Lung (tissue), 16 donors: ENCODE data around the gene HECTD1. TPM values are rescaled to one million over a fixed set of nuclear protein-coding genes. Genes with fewer than 3 reads are reported as not detected.
A peak's percentile ranks its signal among the peaks of the same experiment; 100 is the strongest.
"Not testable (repeated sequence)": the region's sequence is repeated elsewhere in the genome, so short reads cannot be mapped to it uniquely, and the experiment has no call there.

ENCODE experiments used
- ATAC-seq: fragments of 200-7000 bp; cut with Tn5 transposase; one replicate; pipeline ENCODE4 v1.9.1; 2020; ENCODE audit warnings: moderate number of reproducible peaks; ENCODE audit not compliant: insufficient read depth, low FRiP score
- DNase-seq, 3 donors: peaks; one replicate each; pipeline ENCODE4 v3.0.0-alpha.2; 2013 to 2017
- H3K27ac ChIP-seq, 2 donors: one replicate each; pipeline ENCODE4 v1.5.1; 2013; ENCODE audit warnings: mild to moderate bottlenecking in 2 of 2, moderate library complexity in 2 of 2, control low read depth in 1 of 2, inconsistent platforms in 1 of 2, low read depth in 1 of 2, low read length in 1 of 2
- H3K27me3 ChIP-seq, 3 donors: one replicate each; pipeline ENCODE4 v1.5.1; 2013; ENCODE audit warnings: low read length in 2 of 3; ENCODE audit not compliant: control insufficient read depth in 3 of 3, insufficient read depth in 3 of 3
- H3K36me3 ChIP-seq, 4 donors: one replicate each; pipeline ENCODE4 v1.5.1; 2013; ENCODE audit warnings: low read length in 4 of 4, mild to moderate bottlenecking in 1 of 4, moderate library complexity in 1 of 4; ENCODE audit not compliant: control insufficient read depth in 4 of 4, insufficient read depth in 4 of 4
- H3K4me1 ChIP-seq, 5 donors: one replicate each; pipeline ENCODE4 v1.5.1; 2013; ENCODE audit warnings: low read length in 5 of 5, mild to moderate bottlenecking in 2 of 5, moderate library complexity in 1 of 5; ENCODE audit not compliant: control insufficient read depth in 5 of 5, insufficient read depth in 5 of 5
- H3K4me3 ChIP-seq: one replicate; pipeline ENCODE4 v1.5.1; 2013; ENCODE audit warnings: mild to moderate bottlenecking, control low read depth, moderate library complexity
- H3K9ac ChIP-seq, 2 donors: one replicate each; pipeline ENCODE4 v1.5.1; 2013; ENCODE audit warnings: low read length in 2 of 2, control low read depth in 1 of 2; ENCODE audit not compliant: insufficient read depth in 1 of 2
- H3K9me3 ChIP-seq, 4 donors: one replicate each; pipeline ENCODE4 v1.5.1; 2013; ENCODE audit warnings: low read length in 3 of 4, mild to moderate bottlenecking in 1 of 4, moderate library complexity in 1 of 4; ENCODE audit not compliant: control insufficient read depth in 4 of 4, insufficient read depth in 3 of 4
- WGBS, 2 donors: extraction: QIAGEN DNeasy Blood & Tissue Kit; methylation state at CpG; one replicate each; pipeline ENCODE4 v1.1.7; 2013; 5-methylcytosine and 5-hydroxymethylcytosine counted together
- long read RNA-seq, 5 donors: transcript quantifications; one replicate each; lab custom pipeline, GENCODE V29; 2026
- polyA plus RNA-seq, 2 donors: library from polyadenylated mRNA; stranded (reverse); fragments of 200-250 nt; gene quantifications; one replicate each; pipeline ENCODE4 v1.2.1, GENCODE V29; 2013
- total RNA-seq, 2 donors: library from RNA; depleted of rRNA in 1 of 2; stranded (reverse); fragments of >200 nt in 1 of 2; gene quantifications; one replicate each; pipeline ENCODE4 v1.2.1, GENCODE V29; 2014 to 2021
- TF ChIP-seq, protein P1 (sequence below): IDR thresholded peaks from 2 replicates; pipeline ENCODE4 v1.5.1; 2012; ENCODE audit warnings: mild to moderate bottlenecking; ENCODE audit errors: control extremely low read depth, extremely low read depth
- donor health status: control.
- donor health status: control.
- donor health status: Bipolar disorder and iron deficiency.
- donor health status: healthy.
- donor health status: DM: yes; HTN: yes; CAD: no.

Gene HECTD1
- 100 to 1,000 TPM; 150 to 399 TPM for total RNA-seq
- polyA plus RNA-seq = 10 to 100 TPM; 44.8 to 45.9 TPM
- long read RNA-seq, donor 1, partial matches to known transcripts = 6 of 15 reads
- long read RNA-seq, donor 1, other reads (novel, unspliced or antisense) = 0 of 15 reads
- long read RNA-seq, donor 2, partial matches to known transcripts = 0 of 3 reads
- long read RNA-seq, donor 2, other reads (novel, unspliced or antisense) = 0 of 3 reads
- long read RNA-seq, donor 3, partial matches to known transcripts = 0 of 4 reads
- long read RNA-seq, donor 3, other reads (novel, unspliced or antisense) = 0 of 4 reads
- long read RNA-seq, donor 4, partial matches to known transcripts = 0 of 9 reads
- long read RNA-seq, donor 4, other reads (novel, unspliced or antisense) = 0 of 9 reads
- long read RNA-seq, donor 5, transcript HECTD1-212 (2 exons, 595 nt) = major isoform, 7 of 23 reads
- long read RNA-seq, donor 5, partial matches to known transcripts = 12 of 23 reads
- long read RNA-seq, donor 5, other reads (novel, unspliced or antisense) = 0 of 23 reads

DNA sequence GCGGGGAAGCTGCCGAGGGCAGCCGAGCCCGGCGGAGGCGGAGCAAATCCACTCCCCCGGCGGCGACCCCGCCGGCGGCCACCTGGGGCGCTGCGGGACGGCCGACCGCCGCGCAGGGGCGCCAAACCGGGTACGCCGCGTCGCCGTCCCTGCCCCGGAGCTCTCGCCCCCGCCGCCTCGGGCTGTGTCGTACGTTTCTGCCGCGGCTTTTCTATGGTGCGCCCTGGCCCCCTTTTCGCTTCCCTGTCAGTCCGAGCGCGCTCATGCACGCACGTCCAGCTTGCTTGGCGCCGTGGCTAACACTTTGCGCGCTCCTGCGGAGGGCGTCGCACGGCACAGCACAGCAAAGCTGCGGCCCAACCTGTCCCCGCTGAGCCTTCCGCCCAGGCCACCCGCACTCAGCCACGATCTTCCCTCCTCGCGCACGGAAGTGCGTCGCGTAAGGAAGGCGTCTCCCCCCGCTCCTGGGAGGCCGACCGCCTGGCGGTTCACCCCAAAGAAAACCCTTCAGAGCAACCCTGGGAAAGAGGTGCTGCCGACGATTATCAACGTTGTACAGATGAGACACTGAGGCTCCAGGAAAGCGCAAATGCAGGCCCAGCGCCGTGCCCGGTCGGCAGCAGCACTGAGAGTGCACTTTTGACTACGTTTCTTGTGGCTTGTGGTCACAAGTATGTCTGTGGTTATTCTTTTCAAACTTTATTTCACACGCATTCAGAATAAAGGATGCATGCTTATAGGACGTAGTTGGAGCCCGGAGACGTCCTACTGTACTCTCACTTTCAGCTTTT lies at the start of gene HECTD1:
Gene HECTD1 (minus strand): TSS at position 39 of the 791 bp plus-strand sequence. CDS start 1,857 bp downstream, outside the sequence.
- peak; percentile 95 for ATAC-seq
- H3K9ac ChIP-seq = peak within 1 kb of the TSS; percentile 39 to 96
- TF ChIP-seq, protein P1, sequence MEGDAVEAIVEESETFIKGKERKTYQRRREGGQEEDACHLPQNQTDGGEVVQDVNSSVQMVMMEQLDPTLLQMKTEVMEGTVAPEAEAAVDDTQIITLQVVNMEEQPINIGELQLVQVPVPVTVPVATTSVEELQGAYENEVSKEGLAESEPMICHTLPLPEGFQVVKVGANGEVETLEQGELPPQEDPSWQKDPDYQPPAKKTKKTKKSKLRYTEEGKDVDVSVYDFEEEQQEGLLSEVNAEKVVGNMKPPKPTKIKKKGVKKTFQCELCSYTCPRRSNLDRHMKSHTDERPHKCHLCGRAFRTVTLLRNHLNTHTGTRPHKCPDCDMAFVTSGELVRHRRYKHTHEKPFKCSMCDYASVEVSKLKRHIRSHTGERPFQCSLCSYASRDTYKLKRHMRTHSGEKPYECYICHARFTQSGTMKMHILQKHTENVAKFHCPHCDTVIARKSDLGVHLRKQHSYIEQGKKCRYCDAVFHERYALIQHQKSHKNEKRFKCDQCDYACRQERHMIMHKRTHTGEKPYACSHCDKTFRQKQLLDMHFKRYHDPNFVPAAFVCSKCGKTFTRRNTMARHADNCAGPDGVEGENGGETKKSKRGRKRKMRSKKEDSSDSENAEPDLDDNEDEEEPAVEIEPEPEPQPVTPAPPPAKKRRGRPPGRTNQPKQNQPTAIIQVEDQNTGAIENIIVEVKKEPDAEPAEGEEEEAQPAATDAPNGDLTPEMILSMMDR = peak; percentile 50
- peak within 1 kb of the TSS; percentile 100 for H3K27ac ChIP-seq
- peaks cover 0 to 8% (median 2%) of the 10 kb centered on the region in 4 donors for H3K36me3 ChIP-seq
- no peaks in the 10 kb centered on the region for H3K9me3 ChIP-seq
- H3K27me3 ChIP-seq = no peaks in the 10 kb centered on the region
- 1% methylated on average over 58 to 79 of the region's 79 CpGs for WGBS, 2 donors
- peak; percentile 94 to 96 (median 94) for DNase-seq
- H3K4me1 ChIP-seq = peaks cover 0 to 26% (median 6%) of the 10 kb centered on the region in 5 donors
- peak within 1 kb of the TSS; percentile 88 for H3K4me3 ChIP-seq

DNA sequence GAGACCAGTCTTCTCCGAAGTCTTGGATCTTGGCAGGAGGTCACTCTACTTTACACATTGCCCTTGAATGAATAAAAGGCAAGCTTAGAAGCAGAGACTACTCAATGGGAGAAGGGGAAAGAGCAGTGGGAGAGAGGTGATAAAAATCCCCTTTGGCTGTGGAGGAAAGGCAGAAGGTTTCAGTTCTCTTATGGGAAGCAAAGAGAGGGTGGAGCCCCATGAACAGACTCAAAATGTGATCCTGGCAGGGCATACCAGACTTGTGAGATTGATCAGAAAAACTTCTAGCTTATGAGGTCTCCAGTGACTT lies 49.6 kb upstream of the HECTD1 start:
- Histone ChIP-seq H3K4me1 (peaks cover 0 to 11% (median 7%) of the 10 kb centered on the region in 5 donors), H3K36me3 (no peaks in the 10 kb centered on the region), H3K27ac (no peak overlapping the region), H3K9me3 (no peaks in the 10 kb centered on the region), H3K9ac (no peak overlapping the region), H3K27me3 (no peaks in the 10 kb centered on the region), H3K4me3 (no peak overlapping the region)
- DNase-seq (no peak), ATAC-seq (no peak)
- 91 to 100% methylated on average over 1 of the region's 1 CpG for WGBS, 2 donors
- TF ChIP-seq, protein P1 = no peak

DNA sequence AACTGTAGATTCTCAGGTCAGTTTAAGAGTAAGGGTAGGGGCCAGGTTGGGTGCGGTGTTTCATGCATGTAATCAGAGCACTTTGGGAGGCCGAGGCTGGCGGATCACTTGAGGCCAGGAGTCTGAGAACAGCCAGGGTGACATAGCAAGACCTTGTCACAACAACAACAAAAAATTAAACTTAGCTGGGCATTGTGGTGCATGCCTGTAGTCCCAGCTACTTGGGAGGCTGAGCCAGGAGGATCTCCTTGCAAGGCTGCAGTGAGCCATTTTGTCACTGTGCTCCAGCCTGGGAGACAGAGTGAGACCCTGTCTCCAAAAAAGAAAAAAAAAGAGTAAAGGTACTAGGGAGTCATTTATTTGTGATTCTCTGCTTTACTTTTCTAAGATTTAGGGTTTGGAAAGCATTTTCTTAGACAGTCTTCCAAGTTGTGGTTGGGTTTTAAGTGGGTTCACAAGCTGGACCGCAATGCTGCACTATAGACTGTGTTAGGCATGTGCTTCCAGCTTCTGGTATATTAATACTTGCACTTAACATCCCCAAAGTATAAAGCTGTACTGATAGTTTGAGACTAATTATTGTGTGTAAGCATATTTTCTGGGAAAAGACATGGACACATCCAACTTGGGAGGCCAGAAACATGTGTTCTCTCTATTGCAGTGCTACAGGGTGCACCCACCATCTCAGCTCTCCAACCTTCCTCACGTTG lies 49.1 kb upstream of the HECTD1 start:
- Histone ChIP-seq H3K4me1 (peaks cover 0 to 6% (median 3%) of the 10 kb centered on the region in 5 donors), H3K9me3 (no peaks in the 10 kb centered on the region), H3K27me3 (no peaks in the 10 kb centered on the region), H3K27ac (no peak overlapping the region), H3K36me3 (no peaks in the 10 kb centered on the region), H3K4me3 (no peak overlapping the region), H3K9ac (no peak overlapping the region)
- TF ChIP-seq, protein P1 = no peak
- ATAC-seq (no peak), DNase-seq (no peak)
- 94 to 96% methylated on average over 5 of the region's 5 CpGs for WGBS, 2 donors

DNA sequence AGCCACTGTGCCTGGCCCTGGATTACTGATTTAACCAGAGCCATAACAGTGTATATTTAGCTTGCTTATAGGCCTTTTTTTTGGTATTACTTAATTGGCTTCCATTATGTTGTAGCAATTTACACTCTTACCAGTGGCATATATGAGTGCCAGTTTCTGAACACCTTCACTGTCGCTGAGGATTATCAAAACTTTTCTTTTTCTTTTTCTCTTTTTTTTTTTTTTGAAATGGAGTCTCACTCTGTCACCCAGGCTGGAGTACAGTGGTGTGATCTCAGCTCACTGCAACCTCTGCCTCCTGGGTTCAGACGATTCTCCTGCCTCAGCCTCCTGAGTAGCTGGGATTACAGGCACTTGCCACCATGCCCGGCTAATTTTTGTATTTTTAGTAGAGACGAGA lies 48.3 kb upstream of the HECTD1 start:
- 93 to 96% methylated on average over 4 of the region's 4 CpGs for WGBS, 2 donors
- not testable (repeated sequence) for H3K9me3 ChIP-seq, H3K27ac ChIP-seq, DNase-seq, H3K4me3 ChIP-seq, ATAC-seq, H3K9ac ChIP-seq, H3K27me3 ChIP-seq, H3K4me1 ChIP-seq, H3K36me3 ChIP-seq
